ENCODE data around the gene FBXL4.

FBXL4 gene

GRCh38 chr6:98836962-98837944 lies 110.5 kb downstream of the FBXL4 start:
- DNase-seq, result peak; percentile 51

- DNase-seq, result peak; percentile 83
Observed at GRCh38 chr6:98836025-98836961, 111.5 kb downstream of the FBXL4 start.

- peak; percentile 62 for DNase-seq
Observed at GRCh38 chr6:98835149-98836024, 112.4 kb downstream of the FBXL4 start.

- DNase-seq, result peak; percentile 99
Observed at GRCh38 chr6:98834060-98835031, 113.4 kb downstream of the FBXL4 start, which contains the start of gene POU3F2. Gene POU3F2, plus strand, starts transcription at chr6:98834574. Its CDS starts 300 bp downstream, at chr6:98834874.

DNA sequence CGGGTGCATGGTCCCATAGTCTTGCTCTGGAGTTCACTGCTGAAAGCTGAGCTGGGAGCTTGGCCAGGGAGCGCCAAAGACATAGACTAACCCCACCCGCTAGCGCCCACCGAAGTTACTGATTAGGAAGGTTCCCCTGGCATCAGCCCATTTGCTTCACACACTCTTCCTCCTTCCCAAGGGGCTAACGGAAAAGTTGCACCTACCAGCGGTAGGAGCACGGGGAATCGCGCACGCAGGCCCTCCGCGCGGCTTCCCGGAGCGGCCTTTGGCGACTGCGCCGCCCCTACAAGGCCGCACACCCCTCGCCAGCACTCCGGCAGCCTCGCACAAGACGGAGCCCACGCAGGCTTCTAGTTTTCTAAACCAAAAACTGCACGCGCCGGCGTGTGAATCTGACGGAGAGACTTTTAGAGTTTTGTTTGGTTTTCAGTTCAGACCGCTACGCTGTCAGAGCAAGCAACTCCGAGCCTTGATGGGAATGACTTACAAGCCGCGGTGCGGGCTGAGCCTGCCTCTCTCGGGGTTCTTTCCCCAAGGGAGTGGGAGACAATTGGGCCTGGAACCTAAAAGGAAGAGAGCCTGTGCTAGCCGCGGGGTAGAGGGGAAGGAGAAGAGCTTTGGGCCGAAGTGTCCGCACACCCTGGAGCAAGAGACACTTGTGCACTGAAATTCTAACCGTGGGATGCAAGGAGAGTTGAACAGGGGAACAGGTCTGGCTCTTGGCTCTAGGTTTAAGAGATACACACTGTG lies 114.3 kb downstream of the FBXL4 start:
- DNase-seq, result peak; percentile 62

DNA sequence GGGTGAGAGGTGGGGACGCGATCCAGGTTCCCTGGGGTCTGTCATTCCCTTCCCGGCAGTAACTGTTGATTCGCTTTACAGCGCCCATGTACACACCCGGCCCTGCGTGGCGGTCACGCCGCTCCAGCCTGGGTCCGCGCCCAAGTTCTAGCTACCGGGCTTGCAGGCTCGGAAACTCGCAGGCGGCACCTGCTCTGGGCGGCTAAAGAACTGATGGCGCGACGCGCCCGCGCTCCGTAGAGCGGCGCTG lies 114.8 kb downstream of the FBXL4 start:
- DNase-seq, result peak; percentile 71

GRCh38 chr6:98832284-98833056 lies 115.3 kb downstream of the FBXL4 start:
- DNase-seq, result peak; percentile 53

DNA sequence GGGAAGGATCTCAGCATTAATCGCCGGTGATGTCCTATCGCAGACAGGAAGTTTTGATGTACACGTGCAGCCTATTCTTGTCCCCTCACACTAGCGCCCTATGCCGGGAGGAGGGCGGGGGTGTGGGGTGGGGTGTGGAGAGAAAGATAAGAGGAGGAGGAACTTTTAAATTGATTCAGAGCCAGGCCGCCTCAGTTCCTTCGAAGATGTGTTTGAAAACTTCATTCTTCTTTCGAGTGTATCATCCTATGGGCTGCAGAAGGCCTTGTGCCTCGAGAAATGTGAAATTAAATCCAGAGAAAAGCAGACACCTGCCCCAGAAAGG lies 115.8 kb downstream of the FBXL4 start:
- no peak for DNase-seq

DNA sequence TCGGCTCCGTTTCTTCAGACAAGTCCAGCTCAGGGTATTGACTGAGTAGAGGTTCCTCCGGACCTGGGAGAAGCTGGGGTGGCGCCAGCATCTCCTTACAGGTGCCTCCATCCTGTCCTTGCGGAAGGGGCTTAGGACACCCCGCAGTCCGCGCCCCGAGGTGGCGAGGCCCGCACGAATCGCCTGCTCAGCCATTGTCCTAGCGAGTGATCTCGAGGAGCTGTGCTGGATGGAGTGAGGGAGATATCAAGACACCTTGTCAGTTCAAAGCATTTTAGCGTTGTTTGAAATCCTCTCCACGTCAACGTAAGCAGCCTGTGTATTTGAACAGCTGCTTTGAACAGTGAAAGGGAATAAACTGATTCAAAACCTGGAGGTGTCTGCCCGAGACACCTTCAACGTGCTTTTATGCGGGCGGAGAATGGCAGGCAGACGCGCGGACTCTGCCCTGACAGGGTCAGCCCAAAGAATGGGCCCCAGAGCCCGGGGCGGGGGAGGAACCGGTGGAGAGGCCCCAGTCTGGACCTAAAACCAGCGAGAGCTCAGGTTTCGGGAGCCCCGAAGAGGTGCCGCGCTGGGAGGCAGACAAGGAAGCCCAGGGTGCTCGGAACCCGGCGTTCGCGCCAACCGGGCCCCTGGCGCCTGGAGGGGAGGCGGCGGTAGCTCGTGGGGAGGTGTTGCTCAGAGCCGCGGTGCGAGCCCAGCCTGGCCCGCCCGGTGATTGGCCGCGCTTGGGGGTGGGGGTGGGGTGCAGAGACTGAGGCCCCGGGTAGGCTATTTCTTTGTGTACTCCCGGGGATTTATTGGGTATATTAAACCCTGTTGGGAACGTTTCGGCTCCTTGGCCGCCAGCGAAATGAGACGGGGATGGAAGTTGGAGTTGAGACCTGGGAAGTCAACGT lies 116.4 kb downstream of the FBXL4 start:
- no peak for DNase-seq

- no peak for DNase-seq
Observed at GRCh38 chr6:98830146-98830545, 117.6 kb downstream of the FBXL4 start.

- peak; percentile 92 for DNase-seq
Observed at GRCh38 chr6:98828941-98829411, 118.8 kb downstream of the FBXL4 start.

GRCh38 chr6:98828211-98828788 lies 119.4 kb downstream of the FBXL4 start:
- peak; percentile 68 for DNase-seq

DNA sequence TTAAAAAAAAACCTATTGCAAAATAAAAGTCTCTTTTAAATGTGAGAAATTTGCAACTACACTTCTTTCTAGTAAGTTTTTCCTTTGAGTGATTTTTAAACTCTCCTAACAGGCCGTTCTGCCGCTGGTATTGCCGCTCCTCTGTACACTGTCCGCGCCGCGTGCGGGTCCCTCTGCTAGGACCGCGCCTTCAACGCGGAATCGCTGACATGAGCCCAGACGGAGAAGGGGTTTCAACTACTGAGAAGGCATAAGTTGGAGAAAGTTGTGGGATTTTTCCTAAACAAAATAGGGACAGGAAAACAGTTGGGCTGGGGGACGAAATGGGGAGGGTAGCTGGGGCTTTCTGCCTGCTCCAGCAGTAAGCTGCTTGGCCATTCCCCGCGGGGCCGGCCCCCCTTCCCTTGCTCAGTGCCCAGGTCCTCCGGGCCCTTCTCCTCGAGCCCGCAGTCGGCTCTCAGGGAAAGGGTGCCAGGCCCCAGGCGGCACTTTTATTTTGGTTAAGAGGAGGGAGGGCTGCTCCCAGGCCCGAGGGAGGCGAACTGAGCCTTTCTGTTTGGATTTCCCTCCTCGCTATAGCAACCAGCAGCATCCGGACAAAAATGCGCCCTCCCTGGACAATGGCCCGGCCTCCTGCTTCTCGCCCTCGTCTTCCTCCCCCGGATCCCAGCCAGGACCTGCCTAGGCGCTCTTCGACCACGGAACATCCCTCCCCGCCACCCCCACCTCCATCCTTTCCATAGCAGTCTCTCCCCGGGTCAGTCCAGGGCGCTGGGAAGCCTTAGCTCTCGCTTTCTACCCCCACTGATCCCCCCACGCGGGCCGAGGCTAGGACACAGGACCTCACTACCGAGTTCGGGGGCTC lies 120.2 kb downstream of the FBXL4 start:
- DNase-seq, result peak; percentile 64

DNA sequence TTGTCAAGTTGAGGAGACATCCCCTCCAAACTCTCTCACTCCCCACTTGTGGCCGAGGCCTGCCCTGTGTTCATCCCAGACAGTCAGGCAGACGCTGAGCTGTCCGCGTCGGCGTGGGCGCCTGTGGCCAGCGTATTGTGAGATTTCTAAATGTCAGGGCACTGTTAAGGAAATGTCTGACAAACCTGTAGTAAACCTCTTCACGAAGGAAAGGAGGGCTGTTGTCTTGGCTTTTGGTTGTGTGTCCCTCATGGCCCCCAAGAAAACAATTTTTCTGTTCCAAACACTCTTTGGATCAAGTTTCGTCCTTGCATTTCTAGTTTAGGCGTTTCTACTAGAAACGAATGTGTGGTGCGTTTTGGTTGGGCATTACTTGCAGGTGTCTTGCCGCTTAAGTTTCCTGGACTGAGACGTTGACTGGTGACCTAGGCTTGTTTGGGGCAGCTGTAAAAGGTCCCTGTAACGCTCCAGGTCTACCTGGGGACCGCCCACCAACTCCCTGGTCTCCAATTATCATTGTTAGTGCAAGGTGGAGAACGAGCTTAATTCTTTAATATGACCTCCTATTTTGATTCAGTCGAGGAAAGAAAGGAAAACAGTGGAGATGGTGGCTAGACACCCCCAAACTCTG lies 122.0 kb downstream of the FBXL4 start:
- no peak for DNase-seq

- DNase-seq, result no peak
Observed at GRCh38 chr6:98824902-98825599, 122.7 kb downstream of the FBXL4 start.
